Trophoblast cell (in vitro differentiated cells and primary cell): Measurements from ENCODE around the gene REM1.
A peak's percentile ranks its signal among the peaks of the same experiment; 100 is the strongest.
"Not testable (repeated sequence)": the region's sequence is repeated elsewhere in the genome, so short reads cannot be mapped to it uniquely, and the experiment has no call there.

Source experiments
- DNase-seq, 2 donors: peaks; one replicate each; pipeline ENCODE4 v3.0.0-alpha.2; 2016
- H2AFZ ChIP-seq: 2 replicates; pipeline ENCODE4 v1.6.1; 2013; ENCODE audit warnings: low read length, moderate library complexity, mild to moderate bottlenecking; ENCODE audit not compliant: insufficient read depth, poor library complexity
- H2AK5ac ChIP-seq: 2 replicates; pipeline ENCODE4 v1.6.1; 2013; ENCODE audit warnings: mild to moderate bottlenecking, low read length
- H2BK120ac ChIP-seq: 2 replicates; pipeline ENCODE4 v1.6.1; 2013; ENCODE audit warnings: low read length, mild to moderate bottlenecking, moderate library complexity; ENCODE audit not compliant: insufficient read depth, poor library complexity
- H2BK12ac ChIP-seq: 2 replicates; pipeline ENCODE4 v1.6.1; 2013; ENCODE audit warnings: mild to moderate bottlenecking, low read length, moderate library complexity
- H2BK5ac ChIP-seq: 2 replicates; pipeline ENCODE4 v1.6.1; 2013; ENCODE audit warnings: low read length, low read depth, moderate library complexity, mild to moderate bottlenecking; ENCODE audit not compliant: poor library complexity
- H3K14ac ChIP-seq: 2 replicates; pipeline ENCODE4 v1.6.1; 2013; ENCODE audit warnings: mild to moderate bottlenecking, low read length
- H3K18ac ChIP-seq: 2 replicates; pipeline ENCODE4 v1.6.1; 2013; ENCODE audit warnings: mild to moderate bottlenecking, low read length
- H3K23ac ChIP-seq: 2 replicates; pipeline ENCODE4 v1.6.1; 2013; ENCODE audit warnings: low read length
- H3K27ac ChIP-seq: 2 replicates; pipeline ENCODE4 v1.5.1; 2013; ENCODE audit warnings: low read depth, mild to moderate bottlenecking, inconsistent platforms, low read length, moderate library complexity
- H3K27me3 ChIP-seq: 2 replicates; pipeline ENCODE4 v1.6.1; 2013; ENCODE audit warnings: inconsistent platforms, mild to moderate bottlenecking, low read length, moderate library complexity; ENCODE audit not compliant: insufficient read depth
- H3K36me3 ChIP-seq, 2 experiments: 1 replicate in 1 of 2; 2 replicates in 1 of 2; pipeline ENCODE4 v1.6.1; 2013; ENCODE audit warnings: low read length in 2 of 2, mild to moderate bottlenecking in 2 of 2, moderate library complexity in 1 of 2; ENCODE audit not compliant: insufficient read depth in 2 of 2, control insufficient read depth in 1 of 2
- H3K4ac ChIP-seq: 2 replicates; pipeline ENCODE4 v1.6.1; 2013; ENCODE audit warnings: low read depth, mild to moderate bottlenecking, low read length, moderate library complexity
- H3K4me1 ChIP-seq, 2 experiments: 1 replicate in 1 of 2; 2 replicates in 1 of 2; pipeline ENCODE4 v1.6.1; 2013; ENCODE audit warnings: low read length in 2 of 2, mild to moderate bottlenecking in 2 of 2, moderate library complexity in 1 of 2; ENCODE audit not compliant: insufficient read depth in 2 of 2, control insufficient read depth in 1 of 2
- H3K4me2 ChIP-seq: 2 replicates; pipeline ENCODE4 v1.6.1; 2013; ENCODE audit warnings: inconsistent platforms, mild to moderate bottlenecking, low read length, moderate library complexity
- H3K4me3 ChIP-seq: 2 replicates; pipeline ENCODE4 v1.5.1; 2013; ENCODE audit warnings: mild to moderate bottlenecking, low read depth, low read length, inconsistent platforms
- H3K79me1 ChIP-seq: one replicate; pipeline ENCODE4 v1.6.1; 2013; ENCODE audit warnings: low read length
- H3K79me2 ChIP-seq: 2 replicates; pipeline ENCODE4 v1.6.1; 2013; ENCODE audit warnings: low read length, mild to moderate bottlenecking; ENCODE audit not compliant: control insufficient read depth, insufficient read depth, poor library complexity
- H3K9ac ChIP-seq: 2 replicates; pipeline ENCODE4 v1.6.1; 2013; ENCODE audit warnings: mild to moderate bottlenecking, low read length
- H3K9me3 ChIP-seq: 2 replicates; pipeline ENCODE4 v1.6.1; 2013; ENCODE audit warnings: low read depth, mild to moderate bottlenecking, control low read depth, inconsistent platforms, low read length; ENCODE audit not compliant: insufficient read depth
- H4K12ac ChIP-seq: 2 replicates; pipeline ENCODE4 v1.6.1; 2013; ENCODE audit warnings: low read depth, mild to moderate bottlenecking, low read length, moderate library complexity
- H4K8ac ChIP-seq: 2 replicates; pipeline ENCODE4 v1.6.1; 2013; ENCODE audit warnings: low read depth, mild to moderate bottlenecking, low read length, moderate library complexity
- H4K91ac ChIP-seq: one replicate; pipeline ENCODE4 v1.6.1; 2013; ENCODE audit warnings: low read depth, mild to moderate bottlenecking, low read length, moderate library complexity
- WGBS: extraction: QIAGEN DNeasy Blood & Tissue Kit; methylation state at CpG from one replicate; pipeline ENCODE4 v1.1.7; 2013; ENCODE audit warnings: missing lambda C conversion rate; ENCODE audit not compliant: insufficient read length, insufficient coverage; ENCODE audit errors: extremely low coverage; 5-methylcytosine and 5-hydroxymethylcytosine counted together

The REM1 gene

GRCh38 chr20:31452575-31452974 is 22.5 kb upstream of the REM1 start:
- H3K27me3 ChIP-seq: no peaks in the 10 kb centered on the region
- H3K36me3 ChIP-seq: no peaks in the 10 kb centered on the region
- H2AFZ ChIP-seq: no peak overlapping the region
- no peak overlapping the region for H3K27ac ChIP-seq
- H3K79me2 ChIP-seq: no peaks in the 10 kb centered on the region
- H3K18ac ChIP-seq: no peak overlapping the region
- H2BK12ac ChIP-seq: no peak overlapping the region
- H2AK5ac ChIP-seq: no peak overlapping the region
- no peak overlapping the region for H3K4me3 ChIP-seq
- H3K4me2 ChIP-seq: no peak overlapping the region
- H4K12ac ChIP-seq: no peak overlapping the region
- H3K9ac ChIP-seq: no peak overlapping the region
- H3K4ac ChIP-seq: no peak overlapping the region
- no peaks in the 10 kb centered on the region for H3K79me1 ChIP-seq
- no peak overlapping the region for H3K23ac ChIP-seq
- H2BK5ac ChIP-seq: no peak overlapping the region
- DNase-seq: no peak
- no peaks in the 10 kb centered on the region for H3K4me1 ChIP-seq
- no peak overlapping the region for H4K91ac ChIP-seq
- no peak overlapping the region for H2BK120ac ChIP-seq
- no CpG with 5 or more reads among the region's 2 CpGs for WGBS
- H4K8ac ChIP-seq: no peak overlapping the region
- H3K9me3 ChIP-seq: peaks cover 8% of the 10 kb centered on the region
- no peak overlapping the region for H3K14ac ChIP-seq

- Histone ChIP-seq H3K9ac (no peak overlapping the region), H3K9me3 (peaks cover 10% of the 10 kb centered on the region), H3K4me2 (no peak overlapping the region), H2AK5ac (no peak overlapping the region), H3K4me3 (no peak overlapping the region), H4K8ac (no peak overlapping the region), H4K12ac (no peak overlapping the region), H3K79me2 (no peaks in the 10 kb centered on the region), H3K27me3 (no peaks in the 10 kb centered on the region), H2BK120ac (no peak overlapping the region), H3K23ac (no peak overlapping the region), H2AFZ (no peak overlapping the region), H3K14ac (no peak overlapping the region), H4K91ac (no peak overlapping the region), H3K4ac (no peak overlapping the region), H2BK12ac (no peak overlapping the region), H3K36me3 (no peaks in the 10 kb centered on the region), H3K18ac (no peak overlapping the region), H2BK5ac (no peak overlapping the region), H3K27ac (no peak overlapping the region), H3K4me1 (no peaks in the 10 kb centered on the region), H3K79me1 (no peaks in the 10 kb centered on the region)
- no CpG with 5 or more reads among the region's 1 CpG for WGBS
- DNase-seq: no peak
These were observed 20.7 kb upstream of the REM1 start for GRCh38 chr20:31454361-31454760.

- H2AK5ac ChIP-seq, H3K9ac ChIP-seq, H2AFZ ChIP-seq, H3K36me3 ChIP-seq, DNase-seq, H3K79me2 ChIP-seq, H4K8ac ChIP-seq, H3K27me3 ChIP-seq, H3K23ac ChIP-seq, H2BK5ac ChIP-seq, H3K4me3 ChIP-seq, H4K12ac ChIP-seq, H3K4me2 ChIP-seq, H3K4ac ChIP-seq, H2BK12ac ChIP-seq, H3K4me1 ChIP-seq, H3K79me1 ChIP-seq, H3K14ac ChIP-seq, H3K27ac ChIP-seq, H2BK120ac ChIP-seq, H4K91ac ChIP-seq, H3K18ac ChIP-seq: not testable (repeated sequence)
- whole genome bisulfite sequencing: no CpG with 5 or more reads among the region's 33 CpGs
- peaks cover 22% of the 10 kb centered on the region for H3K9me3 ChIP-seq
These were observed 4.1 kb upstream of the REM1 start for GRCh38 chr20:31470946-31471345.

- no peak overlapping the region for H4K91ac ChIP-seq
- H3K23ac ChIP-seq: no peak overlapping the region
- H3K36me3 ChIP-seq: no peaks in the 10 kb centered on the region
- no peak overlapping the region for H2BK5ac ChIP-seq
- H3K4me1 ChIP-seq: no peaks in the 10 kb centered on the region
- WGBS: no CpG with 5 or more reads among the region's 8 CpGs
- no peak overlapping the region for H2AK5ac ChIP-seq
- no peak overlapping the region for H2AFZ ChIP-seq
- H3K4me2 ChIP-seq: no peak overlapping the region
- H4K12ac ChIP-seq: no peak overlapping the region
- H3K27me3 ChIP-seq: no peaks in the 10 kb centered on the region
- no peaks in the 10 kb centered on the region for H3K79me2 ChIP-seq
- no peak overlapping the region for H2BK120ac ChIP-seq
- H3K9ac ChIP-seq: no peak overlapping the region
- no peak overlapping the region for H2BK12ac ChIP-seq
- no peaks in the 10 kb centered on the region for H3K79me1 ChIP-seq
- H3K4ac ChIP-seq: no peak overlapping the region
- H4K8ac ChIP-seq: no peak overlapping the region
- H3K18ac ChIP-seq: no peak overlapping the region
- no peak for DNase-seq
- H3K4me3 ChIP-seq: peak overlapping the region; percentile 10
- no peak overlapping the region for H3K27ac ChIP-seq
- H3K14ac ChIP-seq: no peak overlapping the region
- H3K9me3 ChIP-seq: peaks cover 33% of the 10 kb centered on the region
These were observed 2.4 kb upstream of the REM1 start for GRCh38 chr20:31472395-31473330.
